WTC11 (cell line): ENCODE results near the gene NSUN3. TPM values are rescaled to one million over a fixed set of nuclear protein-coding genes. Genes with fewer than 3 reads are reported as not detected.

ENCODE experiments used
- ATAC-seq: fragments of 200-7000 bp; cut with Tn5 transposase; 2 replicates; pipeline ENCODE4 v1.10.0; 2021; ENCODE audit warnings: mild to moderate bottlenecking, moderate library complexity
- CTCF ChIA-PET: fragments of 300-600 bp; sonication (Branson Sonifier 250); formaldehyde crosslinking; loops from one replicate; lab custom pipeline; 2021; ENCODE audit warnings: antibody characterized with exemption; lab: Charles Lee
- POLR2A ChIA-PET: fragments of 350-600 bp; sonication (Branson Sonifier 250); formaldehyde crosslinking; loops from one replicate; lab custom pipeline; 2021; ENCODE audit warnings: antibody characterized with exemption; lab: Charles Lee
- DNase-seq: peaks from one replicate; pipeline ENCODE4 v3.0.0; 2021; ENCODE audit warnings: low spot score
- H3K27ac Mint-ChIP-seq: 2 replicates; pipeline ENCODE4 v1.8.0; 2021; ENCODE audit warnings: mixed read lengths
- H3K27me3 Mint-ChIP-seq: 2 replicates; pipeline ENCODE4 v1.8.0; 2021; ENCODE audit warnings: low read depth, mild to moderate bottlenecking, moderate library complexity, mixed read lengths
- H3K36me3 Mint-ChIP-seq: 2 replicates; pipeline ENCODE4 v1.8.0; 2021; ENCODE audit warnings: mixed read lengths
- H3K4me1 Mint-ChIP-seq: 2 replicates; pipeline ENCODE4 v1.8.0; 2022; ENCODE audit warnings: mixed read lengths
- H3K4me3 Mint-ChIP-seq: 2 replicates; pipeline ENCODE4 v1.8.0; 2021; ENCODE audit warnings: mild to moderate bottlenecking, moderate library complexity, mixed read lengths
- H3K9me3 Mint-ChIP-seq: 2 replicates; pipeline ENCODE4 v1.8.0; 2021; ENCODE audit warnings: mixed read lengths
- AFF4 ChIP-seq: sonication (generic); formaldehyde crosslinking; IDR thresholded peaks from 2 replicates; pipeline ENCODE4 v1.8.1; 2023; ENCODE audit warnings: mild to moderate bottlenecking, missing genetic modification reagents, borderline replicate concordance
- CREB1 ChIP-seq: sonication (generic); formaldehyde crosslinking; IDR thresholded peaks from 2 replicates; pipeline ENCODE4 v1.8.0; 2023; ENCODE audit warnings: mild to moderate bottlenecking, missing genetic modification reagents
- E2F4 ChIP-seq: sonication (generic); formaldehyde crosslinking; IDR thresholded peaks from 2 replicates; pipeline ENCODE4 v1.8.1; 2022; ENCODE audit warnings: low read depth, mild to moderate bottlenecking, moderate library complexity, missing genetic modification reagents, borderline replicate concordance
- ELF4 ChIP-seq: sonication (generic); formaldehyde crosslinking; IDR thresholded peaks from 2 replicates; pipeline ENCODE4 v1.8.1; 2022; ENCODE audit warnings: low read depth, mild to moderate bottlenecking, moderate library complexity, missing genetic modification reagents
- GABPB1 ChIP-seq: sonication (generic); formaldehyde crosslinking; IDR thresholded peaks from 2 replicates; pipeline ENCODE4 v1.8.1; 2023; ENCODE audit warnings: mild to moderate bottlenecking, missing genetic modification reagents
- GRHL2 ChIP-seq: fragments of 250-450 bp; sonication (Bioruptor Pico); IDR thresholded peaks from 2 replicates; pipeline ENCODE4 v1.8.0; 2022; ENCODE audit warnings: mild to moderate bottlenecking, moderate library complexity; ENCODE audit not compliant: insufficient replicate concordance, severe bottlenecking
- MXD4 ChIP-seq: fragments of 250-450 bp; sonication (Bioruptor Pico); IDR thresholded peaks from 2 replicates; pipeline ENCODE4 v1.8.0; 2021; ENCODE audit warnings: mild to moderate bottlenecking, moderate library complexity, borderline replicate concordance
- MYBL2 ChIP-seq: sonication (generic); formaldehyde crosslinking; IDR thresholded peaks from 2 replicates; pipeline ENCODE4 v1.8.1; 2023; ENCODE audit warnings: mild to moderate bottlenecking, moderate library complexity, missing genetic modification reagents
- NFYB ChIP-seq: sonication (generic); formaldehyde crosslinking; conservative IDR thresholded peaks from 2 replicates; pipeline ENCODE4 v1.8.0; 2022; ENCODE audit warnings: low read depth, missing genetic modification reagents
- OVOL2 ChIP-seq: fragments of 250-450 bp; sonication (Bioruptor Pico); IDR thresholded peaks from 2 replicates; pipeline ENCODE4 v1.9.0; 2021; ENCODE audit warnings: mild to moderate bottlenecking, borderline replicate concordance
- SMAD3 ChIP-seq: sonication (generic); formaldehyde crosslinking; IDR thresholded peaks from 2 replicates; pipeline ENCODE4 v1.8.0; 2022; ENCODE audit warnings: missing genetic modification reagents, mild to moderate bottlenecking, borderline replicate concordance
- SOX15 ChIP-seq: fragments of 250-450 bp; sonication (Bioruptor Pico); IDR thresholded peaks from 2 replicates; pipeline ENCODE4 v1.9.0; 2021; ENCODE audit warnings: mild to moderate bottlenecking
- TEAD1 ChIP-seq: sonication (generic); formaldehyde crosslinking; IDR thresholded peaks from 2 replicates; pipeline ENCODE4 v1.8.0; 2022; ENCODE audit warnings: mild to moderate bottlenecking, missing genetic modification reagents
- ZNF121 ChIP-seq: sonication (generic); formaldehyde crosslinking; IDR thresholded peaks from 2 replicates; pipeline ENCODE4 v1.8.0; 2023; ENCODE audit warnings: missing genetic modification reagents
- ZNF671 ChIP-seq: fragments of 250-450 bp; sonication (Bioruptor Pico); IDR thresholded peaks from 2 replicates; pipeline ENCODE4 v1.8.0; 2021; ENCODE audit warnings: mild to moderate bottlenecking
- total RNA-seq: library from RNA; stranded (reverse); gene quantifications from 3 replicates; pipeline ENCODE4 v1.2.3, GENCODE V29; 2021
- TF ChIP-seq, protein P1 (sequence below): fragments of 250-450 bp; sonication (Bioruptor Pico); IDR thresholded peaks from 2 replicates; pipeline ENCODE4 v1.9.0; 2021; ENCODE audit warnings: mild to moderate bottlenecking, borderline replicate concordance
- TF ChIP-seq, protein P2 (sequence below): sonication (generic); formaldehyde crosslinking; IDR thresholded peaks from 2 replicates; pipeline ENCODE4 v1.8.1; 2022; ENCODE audit warnings: low read depth, missing genetic modification reagents, borderline replicate concordance

Gene NSUN3
- total RNA-seq, 1 experiment from 2014 or later, result 8.2 TPM

- DNase-seq (no peak), ATAC-seq (no peak)
- H3K27ac Mint-ChIP-seq, result no peak overlapping the region
- H3K9me3 Mint-ChIP-seq, result no peaks in the 10 kb centered on the region; the same call in 1 of the 2 replicates
- H3K36me3 Mint-ChIP-seq, result no peaks in the 10 kb centered on the region; the same call in 1 of the 2 replicates
- CTCF ChIA-PET, result no interaction called here
- no peaks in the 10 kb centered on the region for H3K27me3 Mint-ChIP-seq
- POLR2A ChIA-PET, result interaction anchor here (0.6 kb wide), 1 partner anchor 222 kb away, joined by 3 read pairs; no protein-coding TSS in a partner anchor
- TF ChIP-seq, protein P1, sequence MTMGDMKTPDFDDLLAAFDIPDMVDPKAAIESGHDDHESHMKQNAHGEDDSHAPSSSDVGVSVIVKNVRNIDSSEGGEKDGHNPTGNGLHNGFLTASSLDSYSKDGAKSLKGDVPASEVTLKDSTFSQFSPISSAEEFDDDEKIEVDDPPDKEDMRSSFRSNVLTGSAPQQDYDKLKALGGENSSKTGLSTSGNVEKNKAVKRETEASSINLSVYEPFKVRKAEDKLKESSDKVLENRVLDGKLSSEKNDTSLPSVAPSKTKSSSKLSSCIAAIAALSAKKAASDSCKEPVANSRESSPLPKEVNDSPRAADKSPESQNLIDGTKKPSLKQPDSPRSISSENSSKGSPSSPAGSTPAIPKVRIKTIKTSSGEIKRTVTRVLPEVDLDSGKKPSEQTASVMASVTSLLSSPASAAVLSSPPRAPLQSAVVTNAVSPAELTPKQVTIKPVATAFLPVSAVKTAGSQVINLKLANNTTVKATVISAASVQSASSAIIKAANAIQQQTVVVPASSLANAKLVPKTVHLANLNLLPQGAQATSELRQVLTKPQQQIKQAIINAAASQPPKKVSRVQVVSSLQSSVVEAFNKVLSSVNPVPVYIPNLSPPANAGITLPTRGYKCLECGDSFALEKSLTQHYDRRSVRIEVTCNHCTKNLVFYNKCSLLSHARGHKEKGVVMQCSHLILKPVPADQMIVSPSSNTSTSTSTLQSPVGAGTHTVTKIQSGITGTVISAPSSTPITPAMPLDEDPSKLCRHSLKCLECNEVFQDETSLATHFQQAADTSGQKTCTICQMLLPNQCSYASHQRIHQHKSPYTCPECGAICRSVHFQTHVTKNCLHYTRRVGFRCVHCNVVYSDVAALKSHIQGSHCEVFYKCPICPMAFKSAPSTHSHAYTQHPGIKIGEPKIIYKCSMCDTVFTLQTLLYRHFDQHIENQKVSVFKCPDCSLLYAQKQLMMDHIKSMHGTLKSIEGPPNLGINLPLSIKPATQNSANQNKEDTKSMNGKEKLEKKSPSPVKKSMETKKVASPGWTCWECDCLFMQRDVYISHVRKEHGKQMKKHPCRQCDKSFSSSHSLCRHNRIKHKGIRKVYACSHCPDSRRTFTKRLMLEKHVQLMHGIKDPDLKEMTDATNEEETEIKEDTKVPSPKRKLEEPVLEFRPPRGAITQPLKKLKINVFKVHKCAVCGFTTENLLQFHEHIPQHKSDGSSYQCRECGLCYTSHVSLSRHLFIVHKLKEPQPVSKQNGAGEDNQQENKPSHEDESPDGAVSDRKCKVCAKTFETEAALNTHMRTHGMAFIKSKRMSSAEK (CRISPR knock-in tag), result no peak
- TF ChIP-seq SOX15 (CRISPR knock-in tag) (no peak), SMAD3 (CRISPR knock-in tag) (no peak), E2F4 (CRISPR knock-in tag) (no peak), GRHL2 (CRISPR knock-in tag) (no peak), ZNF671 (CRISPR knock-in tag) (no peak)
- TF ChIP-seq, protein P2, sequence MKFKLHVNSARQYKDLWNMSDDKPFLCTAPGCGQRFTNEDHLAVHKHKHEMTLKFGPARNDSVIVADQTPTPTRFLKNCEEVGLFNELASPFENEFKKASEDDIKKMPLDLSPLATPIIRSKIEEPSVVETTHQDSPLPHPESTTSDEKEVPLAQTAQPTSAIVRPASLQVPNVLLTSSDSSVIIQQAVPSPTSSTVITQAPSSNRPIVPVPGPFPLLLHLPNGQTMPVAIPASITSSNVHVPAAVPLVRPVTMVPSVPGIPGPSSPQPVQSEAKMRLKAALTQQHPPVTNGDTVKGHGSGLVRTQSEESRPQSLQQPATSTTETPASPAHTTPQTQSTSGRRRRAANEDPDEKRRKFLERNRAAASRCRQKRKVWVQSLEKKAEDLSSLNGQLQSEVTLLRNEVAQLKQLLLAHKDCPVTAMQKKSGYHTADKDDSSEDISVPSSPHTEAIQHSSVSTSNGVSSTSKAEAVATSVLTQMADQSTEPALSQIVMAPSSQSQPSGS (CRISPR knock-in tag), result no peak
- H3K4me1 Mint-ChIP-seq, result no peaks in the 10 kb centered on the region; the same call in 1 of the 2 replicates
- no peak overlapping the region for H3K4me3 Mint-ChIP-seq
Observed at GRCh38 chr3:94081884-94082283, 19.0 kb downstream of the NSUN3 start.

GRCh38 chr3:94082391-94082937, 19.6 kb downstream of the NSUN3 start:
- ChIA-PET POLR2A (interaction anchor here (0.6 kb wide), 1 partner anchor 221 kb away, joined by 3 read pairs; no protein-coding TSS in a partner anchor), CTCF (no interaction called here)
- H3K36me3 Mint-ChIP-seq, result no peaks in the 10 kb centered on the region; the same call in 1 of the 2 replicates
- no peaks in the 10 kb centered on the region; the same call in 1 of the 2 replicates for H3K9me3 Mint-ChIP-seq
- DNase-seq (no peak), ATAC-seq (no peak)
- H3K4me3 Mint-ChIP-seq, result no peak overlapping the region
- no peaks in the 10 kb centered on the region; the same call in 1 of the 2 replicates for H3K4me1 Mint-ChIP-seq
- H3K27me3 Mint-ChIP-seq, result no peaks in the 10 kb centered on the region
- H3K27ac Mint-ChIP-seq, result no peak overlapping the region
- TF ChIP-seq MYBL2 (CRISPR knock-in tag) (no peak), E2F4 (CRISPR knock-in tag) (no peak), AFF4 (CRISPR knock-in tag) (no peak), MXD4 (CRISPR knock-in tag) (no peak), ZNF121 (CRISPR knock-in tag) (no peak), TEAD1 (CRISPR knock-in tag) (no peak), NFYB (CRISPR knock-in tag) (no peak), CREB1 (CRISPR knock-in tag) (no peak), ELF4 (CRISPR knock-in tag) (no peak), GABPB1 (no peak), OVOL2 (CRISPR knock-in tag) (no peak)
